Fibroblast of lung (primary cell): ENCODE data around the gene SELPLG.

ENCODE experiments used
- EZH2 ChIP-seq: IDR thresholded peaks from 2 replicates; pipeline ENCODE4 v1.5.1; 2012; ENCODE audit warnings: low read length, control low read depth, mild to moderate bottlenecking; ENCODE audit errors: missing control alignments
- TF ChIP-seq, protein P1 (sequence below), 2 donors: IDR thresholded peaks in 1 of 2; conservative IDR thresholded peaks in 1 of 2; 1 replicate in 1 of 2; 2 replicates in 1 of 2; pipeline ENCODE4 v1.5.1; 2011 to 2012; ENCODE audit warnings: low read length in 2 of 2, control low read depth in 1 of 2, inconsistent platforms in 1 of 2, low read depth in 1 of 2, mild to moderate bottlenecking in 1 of 2

GRCh38 chr12:108645686-108646599, 12.2 kb upstream of the SELPLG start:
- TF ChIP-seq, protein P1, sequence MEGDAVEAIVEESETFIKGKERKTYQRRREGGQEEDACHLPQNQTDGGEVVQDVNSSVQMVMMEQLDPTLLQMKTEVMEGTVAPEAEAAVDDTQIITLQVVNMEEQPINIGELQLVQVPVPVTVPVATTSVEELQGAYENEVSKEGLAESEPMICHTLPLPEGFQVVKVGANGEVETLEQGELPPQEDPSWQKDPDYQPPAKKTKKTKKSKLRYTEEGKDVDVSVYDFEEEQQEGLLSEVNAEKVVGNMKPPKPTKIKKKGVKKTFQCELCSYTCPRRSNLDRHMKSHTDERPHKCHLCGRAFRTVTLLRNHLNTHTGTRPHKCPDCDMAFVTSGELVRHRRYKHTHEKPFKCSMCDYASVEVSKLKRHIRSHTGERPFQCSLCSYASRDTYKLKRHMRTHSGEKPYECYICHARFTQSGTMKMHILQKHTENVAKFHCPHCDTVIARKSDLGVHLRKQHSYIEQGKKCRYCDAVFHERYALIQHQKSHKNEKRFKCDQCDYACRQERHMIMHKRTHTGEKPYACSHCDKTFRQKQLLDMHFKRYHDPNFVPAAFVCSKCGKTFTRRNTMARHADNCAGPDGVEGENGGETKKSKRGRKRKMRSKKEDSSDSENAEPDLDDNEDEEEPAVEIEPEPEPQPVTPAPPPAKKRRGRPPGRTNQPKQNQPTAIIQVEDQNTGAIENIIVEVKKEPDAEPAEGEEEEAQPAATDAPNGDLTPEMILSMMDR (conservative IDR thresholded peaks at IDR 0.05 in 1 of 2, IDR thresholded peaks at IDR 0.05 in 1 of 2; ENCODE audit: low read depth in 1 of 2, low read length in 2 of 2), result no peak
- TF ChIP-seq EZH2, result no peak
